Liver (tissue), 9 donors: ENCODE results near the gene ARFRP1. TPM values are rescaled to one million over a fixed set of nuclear protein-coding genes. Genes with fewer than 3 reads are reported as not detected.

Source experiments
- DNase-seq: peaks from one replicate; pipeline ENCODE4 v3.0.0-alpha.2; 2017; ENCODE audit warnings: low spot score
- H3K27ac ChIP-seq, 2 donors: one replicate each; pipeline ENCODE4 v1.7.0; 2013; ENCODE audit warnings: inconsistent platforms in 2 of 2, low read length in 2 of 2, control low read depth in 1 of 2, low read depth in 1 of 2, mild to moderate bottlenecking in 1 of 2
- H3K27me3 ChIP-seq, 4 donors: one replicate each; pipeline versions ENCODE4 v1.6.1 to v1.7.0; 2013; ENCODE audit warnings: low read length in 3 of 4, inconsistent platforms in 1 of 4, mild to moderate bottlenecking in 1 of 4, moderate library complexity in 1 of 4; ENCODE audit not compliant: control insufficient read depth in 4 of 4, insufficient read depth in 4 of 4
- H3K36me3 ChIP-seq, 4 donors: one replicate each; pipeline versions ENCODE4 v1.6.1 to v1.7.0; 2013; ENCODE audit warnings: low read length in 3 of 4, mild to moderate bottlenecking in 3 of 4, low read depth in 1 of 4, moderate library complexity in 1 of 4; ENCODE audit not compliant: control insufficient read depth in 4 of 4, insufficient read depth in 3 of 4
- H3K4me1 ChIP-seq, 4 donors: one replicate each; pipeline versions ENCODE4 v1.6.1 to v1.7.0; 2013; ENCODE audit warnings: low read length in 3 of 4, mild to moderate bottlenecking in 3 of 4, moderate library complexity in 1 of 4; ENCODE audit not compliant: control insufficient read depth in 4 of 4, insufficient read depth in 4 of 4
- H3K4me3 ChIP-seq, 3 donors: one replicate each; pipeline versions ENCODE4 v1.6.1 to v1.7.0; 2013; ENCODE audit warnings: low read length in 3 of 3, control low read depth in 1 of 3, low read depth in 1 of 3, mild to moderate bottlenecking in 1 of 3
- H3K9ac ChIP-seq, 2 donors: one replicate each; pipeline ENCODE4 v1.7.0; 2013; ENCODE audit warnings: low read length in 2 of 2, mild to moderate bottlenecking in 2 of 2, moderate library complexity in 2 of 2, control low read depth in 1 of 2, low read depth in 1 of 2
- H3K9me3 ChIP-seq, 4 donors: one replicate each; pipeline versions ENCODE4 v1.6.1 to v1.7.0; 2013; ENCODE audit warnings: low read length in 3 of 4; ENCODE audit not compliant: control insufficient read depth in 4 of 4
- EGR1 ChIP-seq, 2 donors: IDR thresholded peaks; 2 replicates each; pipeline ENCODE4 v1.6.1; 2016 to 2018; ENCODE audit warnings: antibody characterized with exemption in 2 of 2, low read depth in 2 of 2
- FOXA1 ChIP-seq: IDR thresholded peaks from 2 replicates; pipeline ENCODE4 v1.6.1; 2016; ENCODE audit warnings: antibody characterized with exemption
- FOXA2 ChIP-seq: IDR thresholded peaks from 2 replicates; pipeline ENCODE4 v1.6.1; 2016; ENCODE audit warnings: antibody characterized with exemption
- GABPA ChIP-seq, 2 donors: IDR thresholded peaks in 1 of 2; conservative IDR thresholded peaks in 1 of 2; 2 replicates each; pipeline ENCODE4 v1.6.1; 2016; ENCODE audit warnings: antibody characterized with exemption in 2 of 2, mild to moderate bottlenecking in 1 of 2, moderate library complexity in 1 of 2
- HNF4A ChIP-seq, 2 donors: conservative IDR thresholded peaks; 2 replicates each; pipeline ENCODE4 v1.6.1; 2016; ENCODE audit warnings: antibody characterized with exemption in 2 of 2, mild to moderate bottlenecking in 2 of 2
- HNF4G ChIP-seq: IDR thresholded peaks from 2 replicates; pipeline ENCODE4 v1.6.1; 2016; ENCODE audit warnings: antibody characterized with exemption
- NR2F2 ChIP-seq: IDR thresholded peaks from 2 replicates; pipeline ENCODE4 v1.6.1; 2016; ENCODE audit warnings: antibody characterized with exemption
- RAD21 ChIP-seq, 2 donors: IDR thresholded peaks; 2 replicates each; pipeline ENCODE4 v1.6.1; 2016; ENCODE audit warnings: antibody characterized with exemption in 2 of 2, mild to moderate bottlenecking in 2 of 2
- TAF1 ChIP-seq: conservative IDR thresholded peaks from 2 replicates; pipeline ENCODE4 v1.6.1; 2016; ENCODE audit warnings: antibody characterized with exemption, mild to moderate bottlenecking
- WGBS: extraction: QIAGEN DNeasy Blood & Tissue Kit; methylation state at CpG from one replicate; pipeline ENCODE4 v1.1.7; 2013; 5-methylcytosine and 5-hydroxymethylcytosine counted together
- polyA plus RNA-seq, 2 donors: library from polyadenylated mRNA; stranded (reverse) in 1 of 2; unstranded in 1 of 2; fragments of 200-250 nt in 1 of 2; fragments of >200 nt in 1 of 2; fragmentation: Nextera tagmentation in 1 of 2; extraction: Ambion mirVana in 1 of 2; gene quantifications; one replicate each; pipeline versions ENCODE4 v1.2.1 to v1.2.3, GENCODE V29; 2013 to 2015
- total RNA-seq, 2 donors: library from RNA; depleted of rRNA; stranded (reverse); fragments of >200 nt; gene quantifications; one replicate each; pipeline ENCODE4 v1.2.3, GENCODE V29; 2014
- TF ChIP-seq, protein P1 (sequence below): IDR thresholded peaks from 2 replicates; pipeline ENCODE4 v1.6.1; 2016; ENCODE audit warnings: antibody characterized with exemption
- TF ChIP-seq, protein P2 (sequence below): IDR thresholded peaks from 2 replicates; pipeline ENCODE4 v1.6.1; 2016; ENCODE audit warnings: antibody characterized with exemption, mild to moderate bottlenecking
- TF ChIP-seq, protein P3 (sequence below): IDR thresholded peaks from 2 replicates; pipeline ENCODE4 v1.6.1; 2016; ENCODE audit warnings: antibody characterized with exemption
- TF ChIP-seq, protein P4 (sequence below): fragments of 150-350 bp; IDR thresholded peaks from 2 replicates; pipeline ENCODE4 v1.5.1; 2017; ENCODE audit warnings: improper control_type of control experiment, low read depth, low read length; ENCODE audit not compliant: missing input control
- TF ChIP-seq, protein P5 (sequence below): IDR thresholded peaks from 2 replicates; pipeline ENCODE4 v1.6.1; 2016; ENCODE audit warnings: antibody characterized with exemption
- donor health status: healthy.
- donor health status: healthy.
- donor health status: healthy.
- donor health status: healthy.
- donor health status: healthy.

The ARFRP1 gene
- total and polyA plus RNA-seq, 4 donors: 14.2 to 26.9 (median 20.5) TPM

DNA sequence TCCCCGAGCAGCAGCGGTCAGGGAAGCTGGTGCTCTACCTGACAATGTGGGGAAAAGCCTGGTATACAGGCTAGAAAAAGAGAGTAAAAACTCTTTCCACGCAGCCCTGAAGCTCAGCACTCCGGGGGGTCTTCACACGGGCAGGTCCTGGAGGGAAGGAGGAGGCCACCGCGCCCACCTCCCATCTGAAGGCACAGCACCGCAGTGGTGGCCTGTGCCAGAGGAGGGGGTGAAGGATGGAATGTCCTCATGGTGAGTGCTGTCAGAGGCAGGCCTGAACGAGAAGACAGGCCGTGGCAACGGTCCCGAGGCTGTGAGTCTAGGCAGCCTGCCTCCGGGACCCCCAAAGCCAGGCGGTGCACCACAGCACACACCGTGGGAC lies 37.6 kb upstream of the ARFRP1 start (continued):
- TF ChIP-seq, protein P1, sequence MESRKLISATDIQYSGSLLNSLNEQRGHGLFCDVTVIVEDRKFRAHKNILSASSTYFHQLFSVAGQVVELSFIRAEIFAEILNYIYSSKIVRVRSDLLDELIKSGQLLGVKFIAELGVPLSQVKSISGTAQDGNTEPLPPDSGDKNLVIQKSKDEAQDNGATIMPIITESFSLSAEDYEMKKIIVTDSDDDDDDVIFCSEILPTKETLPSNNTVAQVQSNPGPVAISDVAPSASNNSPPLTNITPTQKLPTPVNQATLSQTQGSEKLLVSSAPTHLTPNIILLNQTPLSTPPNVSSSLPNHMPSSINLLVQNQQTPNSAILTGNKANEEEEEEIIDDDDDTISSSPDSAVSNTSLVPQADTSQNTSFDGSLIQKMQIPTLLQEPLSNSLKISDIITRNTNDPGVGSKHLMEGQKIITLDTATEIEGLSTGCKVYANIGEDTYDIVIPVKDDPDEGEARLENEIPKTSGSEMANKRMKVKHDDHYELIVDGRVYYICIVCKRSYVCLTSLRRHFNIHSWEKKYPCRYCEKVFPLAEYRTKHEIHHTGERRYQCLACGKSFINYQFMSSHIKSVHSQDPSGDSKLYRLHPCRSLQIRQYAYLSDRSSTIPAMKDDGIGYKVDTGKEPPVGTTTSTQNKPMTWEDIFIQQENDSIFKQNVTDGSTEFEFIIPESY: no peak

DNA sequence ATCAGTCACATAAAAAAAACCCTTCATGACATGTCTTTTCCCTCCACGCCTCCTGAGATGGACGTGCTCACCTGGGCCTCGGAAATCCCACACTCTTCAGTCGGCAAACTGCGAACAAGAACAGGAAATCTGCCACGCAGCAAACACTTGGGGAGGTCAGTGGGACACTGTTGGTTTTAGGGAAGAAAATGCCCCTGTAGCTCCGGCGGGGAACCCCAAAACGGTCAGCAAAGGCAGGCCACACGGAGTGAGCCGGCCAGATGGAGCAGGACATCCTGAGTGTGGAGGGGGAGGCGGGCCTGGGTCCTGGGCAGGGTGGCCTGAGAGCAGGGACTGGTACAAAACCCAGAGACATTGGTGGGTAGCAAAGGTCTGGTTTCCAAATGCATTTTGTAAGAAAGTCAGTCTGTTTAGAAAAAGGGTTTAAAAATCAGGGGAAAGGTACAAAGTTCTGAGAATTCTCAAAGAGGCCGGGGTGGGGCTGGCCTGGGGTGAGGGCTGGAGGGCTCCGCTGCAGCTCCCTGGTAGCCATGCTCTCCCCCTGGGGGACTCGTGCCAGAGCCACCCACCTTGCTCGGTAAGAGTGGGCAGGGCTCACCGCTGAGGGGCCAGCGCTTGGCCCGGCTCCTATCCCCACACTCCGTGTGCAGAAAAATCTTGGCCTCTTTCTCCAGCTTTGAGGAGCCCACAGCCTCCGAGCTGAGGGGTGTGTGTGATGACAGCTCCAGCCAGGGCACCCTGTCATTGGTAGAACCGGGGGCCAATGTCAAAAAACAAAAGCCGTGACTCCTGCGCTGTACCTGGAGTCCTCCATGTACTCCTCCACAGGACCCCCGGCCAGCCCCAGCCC lies 37.0 kb upstream of the ARFRP1 start:
- H3K27ac ChIP-seq: no peak overlapping the region
- H3K36me3 ChIP-seq: no peaks in the 10 kb centered on the region

DNA sequence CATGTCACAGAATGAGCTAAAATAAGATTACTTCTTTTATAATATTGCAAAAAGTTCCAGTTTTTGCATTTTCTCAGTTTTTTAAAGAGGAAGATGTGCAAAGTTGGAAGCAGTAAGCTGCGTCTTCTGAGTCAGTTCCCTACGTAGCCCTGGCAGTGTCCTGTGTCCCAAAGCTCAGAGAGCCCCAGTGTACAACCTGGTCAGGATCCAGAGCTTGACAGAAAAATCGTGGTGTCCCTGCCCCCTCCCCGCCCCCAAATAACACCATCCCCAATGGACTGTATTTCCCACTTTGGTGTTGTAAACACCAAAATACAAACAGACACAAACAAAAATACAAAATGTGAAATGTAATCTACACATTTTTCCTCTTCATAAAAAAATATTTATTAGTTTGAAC lies 36.4 kb upstream of the ARFRP1 start:
- H3K4me1 ChIP-seq: peaks cover 8 to 38% (median 33%) of the 10 kb centered on the region in 4 donors
- H3K27ac ChIP-seq: no peak overlapping the region
- no peaks in the 10 kb centered on the region for H3K27me3 ChIP-seq
- no peak for DNase-seq
- 53% methylated on average over 4 of the region's 4 CpGs for WGBS
- H3K9me3 ChIP-seq: no peaks in the 10 kb centered on the region
- no peak overlapping the region for H3K4me3 ChIP-seq
- H3K36me3 ChIP-seq: no peaks in the 10 kb centered on the region
- H3K9ac ChIP-seq: no peak overlapping the region
- TF ChIP-seq TAF1 (no peak), EGR1 (IDR thresholded peaks at IDR 0.05; ENCODE audit: low read depth in 2 of 2) (no peak), HNF4A (conservative IDR thresholded peaks at IDR 0.05) (no peak), NR2F2 (no peak), HNF4G (no peak), FOXA1 (no peak), RAD21 (IDR thresholded peaks at IDR 0.05) (no peak), GABPA (IDR thresholded peaks at IDR 0.05 in 1 of 2, conservative IDR thresholded peaks at IDR 0.05 in 1 of 2) (no peak)
- TF ChIP-seq, protein P2, sequence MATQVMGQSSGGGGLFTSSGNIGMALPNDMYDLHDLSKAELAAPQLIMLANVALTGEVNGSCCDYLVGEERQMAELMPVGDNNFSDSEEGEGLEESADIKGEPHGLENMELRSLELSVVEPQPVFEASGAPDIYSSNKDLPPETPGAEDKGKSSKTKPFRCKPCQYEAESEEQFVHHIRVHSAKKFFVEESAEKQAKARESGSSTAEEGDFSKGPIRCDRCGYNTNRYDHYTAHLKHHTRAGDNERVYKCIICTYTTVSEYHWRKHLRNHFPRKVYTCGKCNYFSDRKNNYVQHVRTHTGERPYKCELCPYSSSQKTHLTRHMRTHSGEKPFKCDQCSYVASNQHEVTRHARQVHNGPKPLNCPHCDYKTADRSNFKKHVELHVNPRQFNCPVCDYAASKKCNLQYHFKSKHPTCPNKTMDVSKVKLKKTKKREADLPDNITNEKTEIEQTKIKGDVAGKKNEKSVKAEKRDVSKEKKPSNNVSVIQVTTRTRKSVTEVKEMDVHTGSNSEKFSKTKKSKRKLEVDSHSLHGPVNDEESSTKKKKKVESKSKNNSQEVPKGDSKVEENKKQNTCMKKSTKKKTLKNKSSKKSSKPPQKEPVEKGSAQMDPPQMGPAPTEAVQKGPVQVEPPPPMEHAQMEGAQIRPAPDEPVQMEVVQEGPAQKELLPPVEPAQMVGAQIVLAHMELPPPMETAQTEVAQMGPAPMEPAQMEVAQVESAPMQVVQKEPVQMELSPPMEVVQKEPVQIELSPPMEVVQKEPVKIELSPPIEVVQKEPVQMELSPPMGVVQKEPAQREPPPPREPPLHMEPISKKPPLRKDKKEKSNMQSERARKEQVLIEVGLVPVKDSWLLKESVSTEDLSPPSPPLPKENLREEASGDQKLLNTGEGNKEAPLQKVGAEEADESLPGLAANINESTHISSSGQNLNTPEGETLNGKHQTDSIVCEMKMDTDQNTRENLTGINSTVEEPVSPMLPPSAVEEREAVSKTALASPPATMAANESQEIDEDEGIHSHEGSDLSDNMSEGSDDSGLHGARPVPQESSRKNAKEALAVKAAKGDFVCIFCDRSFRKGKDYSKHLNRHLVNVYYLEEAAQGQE: no peak
- TF ChIP-seq, protein P1: no peak
- TF ChIP-seq, protein P3, sequence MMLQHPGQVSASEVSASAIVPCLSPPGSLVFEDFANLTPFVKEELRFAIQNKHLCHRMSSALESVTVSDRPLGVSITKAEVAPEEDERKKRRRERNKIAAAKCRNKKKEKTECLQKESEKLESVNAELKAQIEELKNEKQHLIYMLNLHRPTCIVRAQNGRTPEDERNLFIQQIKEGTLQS: no peak

More for the DNA sequence above, 37.0 kb upstream of the ARFRP1 start:
- Histone ChIP-seq H3K9me3 (no peaks in the 10 kb centered on the region), H3K4me3 (no peak overlapping the region), H3K27me3 (no peaks in the 10 kb centered on the region), H3K9ac (no peak overlapping the region), H3K4me1 (peaks cover 8 to 38% (median 32%) of the 10 kb centered on the region in 4 donors)
- no peak for TF ChIP-seq FOXA2
- TF ChIP-seq, protein P4, sequence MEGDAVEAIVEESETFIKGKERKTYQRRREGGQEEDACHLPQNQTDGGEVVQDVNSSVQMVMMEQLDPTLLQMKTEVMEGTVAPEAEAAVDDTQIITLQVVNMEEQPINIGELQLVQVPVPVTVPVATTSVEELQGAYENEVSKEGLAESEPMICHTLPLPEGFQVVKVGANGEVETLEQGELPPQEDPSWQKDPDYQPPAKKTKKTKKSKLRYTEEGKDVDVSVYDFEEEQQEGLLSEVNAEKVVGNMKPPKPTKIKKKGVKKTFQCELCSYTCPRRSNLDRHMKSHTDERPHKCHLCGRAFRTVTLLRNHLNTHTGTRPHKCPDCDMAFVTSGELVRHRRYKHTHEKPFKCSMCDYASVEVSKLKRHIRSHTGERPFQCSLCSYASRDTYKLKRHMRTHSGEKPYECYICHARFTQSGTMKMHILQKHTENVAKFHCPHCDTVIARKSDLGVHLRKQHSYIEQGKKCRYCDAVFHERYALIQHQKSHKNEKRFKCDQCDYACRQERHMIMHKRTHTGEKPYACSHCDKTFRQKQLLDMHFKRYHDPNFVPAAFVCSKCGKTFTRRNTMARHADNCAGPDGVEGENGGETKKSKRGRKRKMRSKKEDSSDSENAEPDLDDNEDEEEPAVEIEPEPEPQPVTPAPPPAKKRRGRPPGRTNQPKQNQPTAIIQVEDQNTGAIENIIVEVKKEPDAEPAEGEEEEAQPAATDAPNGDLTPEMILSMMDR: no peak
- no peak for TF ChIP-seq FOXA1
- TF ChIP-seq, protein P3: no peak
- no peak for TF ChIP-seq EGR1 (IDR thresholded peaks at IDR 0.05; ENCODE audit: low read depth in 2 of 2)
- TF ChIP-seq RAD21 (IDR thresholded peaks at IDR 0.05): no peak
- TF ChIP-seq HNF4A (conservative IDR thresholded peaks at IDR 0.05): peak in 1 of 2 donors; percentile 6
- TF ChIP-seq, protein P5, sequence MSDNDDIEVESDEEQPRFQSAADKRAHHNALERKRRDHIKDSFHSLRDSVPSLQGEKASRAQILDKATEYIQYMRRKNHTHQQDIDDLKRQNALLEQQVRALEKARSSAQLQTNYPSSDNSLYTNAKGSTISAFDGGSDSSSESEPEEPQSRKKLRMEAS: no peak
- 56% methylated on average over 25 of the region's 25 CpGs for WGBS
- DNase-seq: no peak
